ENCODE measurements around the gene C19orf25. TPM values are rescaled to one million over a fixed set of nuclear protein-coding genes. Genes with fewer than 3 reads are reported as not detected.

The C19orf25 gene
- total and polyA plus RNA-seq, 10 of the 15 experiments (the other 5 are each of a cell fraction or from before 2014, with no cell fraction given): 1.2 to 67.0 (median 25.6) TPM

Other genes with a start within 250 kb of the C19orf25 start
Only the 7 nearest of the 19 such genes appear.
- 122 and 127 TPM in 2 replicates for gene DAZAP1, start 71.6 kb downstream of the C19orf25 start, total RNA-seq (2014; rRNA removed)
- gene DAZAP1, start 71.6 kb downstream of the C19orf25 start, total RNA-seq (2014; rRNA removed; fragmentation: Illumina TruSeq; extraction: Trizol): 82.5 and 93.4 TPM in 2 replicates
- gene DAZAP1, start 71.6 kb downstream of the C19orf25 start, total RNA-seq (2021): 223 and 240 TPM in 2 replicates
- gene DAZAP1, start 71.6 kb downstream of the C19orf25 start, polyA plus RNA-seq (2011; rRNA removed): 110 and 123 TPM in 2 replicates
- gene DAZAP1, start 71.6 kb downstream of the C19orf25 start, polyA plus RNA-seq (2014; fragmentation: Illumina TruSeq; extraction: Trizol): 69.0 and 91.2 TPM in 2 replicates
- 10 to 100 TPM in 1 of 2 experiments, 1 to 10 TPM in 1; 9.9 to 27.7 TPM for gene DAZAP1, start 71.6 kb downstream of the C19orf25 start, polyA plus RNA-seq (2014; fragmentation: Nextera tagmentation; extraction: Ambion mirVana)
- gene DAZAP1, start 71.6 kb downstream of the C19orf25 start, polyA plus RNA-seq (2014; rRNA removed): 164 and 194 TPM in 2 replicates
- gene DAZAP1, start 71.6 kb downstream of the C19orf25 start, polyA plus RNA-seq (2016; fragmentation: Nextera tagmentation; extraction: Ambion mirVana): 10 to 100 TPM; 16.9 to 17.9 TPM
- 1,524 and 1,715 TPM in 2 replicates for gene RPS15, start 40.8 kb downstream of the C19orf25 start, total RNA-seq (2014; rRNA removed)
- 972 and 1,030 TPM in 2 replicates for gene RPS15, start 40.8 kb downstream of the C19orf25 start, total RNA-seq (2014; rRNA removed; fragmentation: Illumina TruSeq; extraction: Trizol)
- gene RPS15, start 40.8 kb downstream of the C19orf25 start, total RNA-seq (2021): 2,219 and 2,315 TPM in 2 replicates
- 524 and 1,111 TPM in 2 replicates for gene RPS15, start 40.8 kb downstream of the C19orf25 start, polyA plus RNA-seq (2011; rRNA removed)
- 209 and 786 TPM in 2 replicates for gene RPS15, start 40.8 kb downstream of the C19orf25 start, polyA plus RNA-seq (2014; fragmentation: Illumina TruSeq; extraction: Trizol)
- gene RPS15, start 40.8 kb downstream of the C19orf25 start, polyA plus RNA-seq (2014; fragmentation: Nextera tagmentation; extraction: Ambion mirVana): 100 to 1,000 TPM; 559 to 717 TPM
- gene RPS15, start 40.8 kb downstream of the C19orf25 start, polyA plus RNA-seq (2014; rRNA removed): 3,158 and 3,344 TPM in 2 replicates
- gene RPS15, start 40.8 kb downstream of the C19orf25 start, polyA plus RNA-seq (2016; fragmentation: Nextera tagmentation; extraction: Ambion mirVana): 1,000 to 10,000 TPM; 1,763 to 1,909 TPM
- under 0.01 and 0.11 TPM in 2 replicates for gene APC2, start 29.1 kb downstream of the C19orf25 start, total RNA-seq (2014; rRNA removed)
- 0.05 TPM in 1 of 2 replicates, not detected in the other for gene APC2, start 29.1 kb downstream of the C19orf25 start, total RNA-seq (2014; rRNA removed; fragmentation: Illumina TruSeq; extraction: Trizol)
- gene APC2, start 29.1 kb downstream of the C19orf25 start, total RNA-seq (2021): 0.08 and 0.26 TPM in 2 replicates
- gene APC2, start 29.1 kb downstream of the C19orf25 start, polyA plus RNA-seq (2011; rRNA removed): not detected in 2 replicates
- gene APC2, start 29.1 kb downstream of the C19orf25 start, polyA plus RNA-seq (2014; fragmentation: Illumina TruSeq; extraction: Trizol): not detected in 2 replicates
- gene APC2, start 29.1 kb downstream of the C19orf25 start, polyA plus RNA-seq (2014; fragmentation: Nextera tagmentation; extraction: Ambion mirVana): under 1 TPM in 1 of 2 experiments, not detected in 1; 0.02 TPM
- gene APC2, start 29.1 kb downstream of the C19orf25 start, polyA plus RNA-seq (2014; rRNA removed): 0.16 and 0.73 TPM in 2 replicates
- gene APC2, start 29.1 kb downstream of the C19orf25 start, polyA plus RNA-seq (2016; fragmentation: Nextera tagmentation; extraction: Ambion mirVana): under 1 TPM in 1 of 2 experiments, not detected in 1; 0.04 TPM
- 0.40 and 0.60 TPM in 2 replicates for gene PCSK4, start 11.1 kb upstream of the C19orf25 start, total RNA-seq (2014; rRNA removed)
- gene PCSK4, start 11.1 kb upstream of the C19orf25 start, total RNA-seq (2014; rRNA removed; fragmentation: Illumina TruSeq; extraction: Trizol): 0.27 TPM in 1 of 2 replicates, not detected in the other
- gene PCSK4, start 11.1 kb upstream of the C19orf25 start, total RNA-seq (2021): 0.90 and 0.95 TPM in 2 replicates
- 0.12 and 0.35 TPM in 2 replicates for gene PCSK4, start 11.1 kb upstream of the C19orf25 start, polyA plus RNA-seq (2011; rRNA removed)
- gene PCSK4, start 11.1 kb upstream of the C19orf25 start, polyA plus RNA-seq (2014; fragmentation: Illumina TruSeq; extraction: Trizol): not detected in 2 replicates
- gene PCSK4, start 11.1 kb upstream of the C19orf25 start, polyA plus RNA-seq (2014; fragmentation: Nextera tagmentation; extraction: Ambion mirVana): not detected
- gene PCSK4, start 11.1 kb upstream of the C19orf25 start, polyA plus RNA-seq (2014; rRNA removed): 0.99 and 1.6 TPM in 2 replicates
- gene PCSK4, start 11.1 kb upstream of the C19orf25 start, polyA plus RNA-seq (2016; fragmentation: Nextera tagmentation; extraction: Ambion mirVana): under 1 TPM; 0.32 to 0.57 TPM
- 0.27 and 0.45 TPM in 2 replicates for gene REEP6, start 12.0 kb upstream of the C19orf25 start, total RNA-seq (2014; rRNA removed)
- 0.13 TPM in 1 of 2 replicates, not detected in the other for gene REEP6, start 12.0 kb upstream of the C19orf25 start, total RNA-seq (2014; rRNA removed; fragmentation: Illumina TruSeq; extraction: Trizol)
- gene REEP6, start 12.0 kb upstream of the C19orf25 start, total RNA-seq (2021): 0.53 and 0.69 TPM in 2 replicates
- 0.08 TPM in 1 of 2 replicates, not detected in the other for gene REEP6, start 12.0 kb upstream of the C19orf25 start, polyA plus RNA-seq (2011; rRNA removed)
- 0.06 TPM in 1 of 2 replicates, not detected in the other for gene REEP6, start 12.0 kb upstream of the C19orf25 start, polyA plus RNA-seq (2014; fragmentation: Illumina TruSeq; extraction: Trizol)
- not detected for gene REEP6, start 12.0 kb upstream of the C19orf25 start, polyA plus RNA-seq (2014; fragmentation: Nextera tagmentation; extraction: Ambion mirVana)
- gene REEP6, start 12.0 kb upstream of the C19orf25 start, polyA plus RNA-seq (2014; rRNA removed): 0.32 and 0.57 TPM in 2 replicates
- 1 to 10 TPM in 1 of 2 experiments, under 1 TPM in 1; 0.60 to 1.1 TPM for gene REEP6, start 12.0 kb upstream of the C19orf25 start, polyA plus RNA-seq (2016; fragmentation: Nextera tagmentation; extraction: Ambion mirVana)
- 0.17 TPM in 1 of 2 replicates, not detected in the other for gene ADAMTSL5, start 33.8 kb upstream of the C19orf25 start, total RNA-seq (2014; rRNA removed)
- not detected in 2 replicates for gene ADAMTSL5, start 33.8 kb upstream of the C19orf25 start, total RNA-seq (2014; rRNA removed; fragmentation: Illumina TruSeq; extraction: Trizol)
- gene ADAMTSL5, start 33.8 kb upstream of the C19orf25 start, total RNA-seq (2021): 0.40 and 0.51 TPM in 2 replicates
- gene ADAMTSL5, start 33.8 kb upstream of the C19orf25 start, polyA plus RNA-seq (2011; rRNA removed): 0.04 TPM in 1 of 2 replicates, not detected in the other
- gene ADAMTSL5, start 33.8 kb upstream of the C19orf25 start, polyA plus RNA-seq (2014; fragmentation: Illumina TruSeq; extraction: Trizol): 0.04 TPM in 1 of 2 replicates, not detected in the other
- gene ADAMTSL5, start 33.8 kb upstream of the C19orf25 start, polyA plus RNA-seq (2014; fragmentation: Nextera tagmentation; extraction: Ambion mirVana): not detected
- 0.09 and 0.47 TPM in 2 replicates for gene ADAMTSL5, start 33.8 kb upstream of the C19orf25 start, polyA plus RNA-seq (2014; rRNA removed)
- under 1 TPM in 1 of 2 experiments, not detected in 1; 0.83 TPM for gene ADAMTSL5, start 33.8 kb upstream of the C19orf25 start, polyA plus RNA-seq (2016; fragmentation: Nextera tagmentation; extraction: Ambion mirVana)
- gene PLK5, start 44.9 kb upstream of the C19orf25 start, total RNA-seq (2014; rRNA removed): not detected in 2 replicates
- not detected in 2 replicates for gene PLK5, start 44.9 kb upstream of the C19orf25 start, total RNA-seq (2014; rRNA removed; fragmentation: Illumina TruSeq; extraction: Trizol)
- gene PLK5, start 44.9 kb upstream of the C19orf25 start, total RNA-seq (2021): 0.13 and 0.51 TPM in 2 replicates
- gene PLK5, start 44.9 kb upstream of the C19orf25 start, polyA plus RNA-seq (2011; rRNA removed): not detected in 2 replicates
- gene PLK5, start 44.9 kb upstream of the C19orf25 start, polyA plus RNA-seq (2014; fragmentation: Illumina TruSeq; extraction: Trizol): not detected in 2 replicates
- not detected for gene PLK5, start 44.9 kb upstream of the C19orf25 start, polyA plus RNA-seq (2014; fragmentation: Nextera tagmentation; extraction: Ambion mirVana)
- gene PLK5, start 44.9 kb upstream of the C19orf25 start, polyA plus RNA-seq (2014; rRNA removed): not detected in 2 replicates
- not detected for gene PLK5, start 44.9 kb upstream of the C19orf25 start, polyA plus RNA-seq (2016; fragmentation: Nextera tagmentation; extraction: Ambion mirVana)

All from GM12878 (cell line).